Fibroblast of skin of left quadriceps (primary cell): ENCODE results near the gene GIT2.
A peak's percentile ranks its signal among the peaks of the same experiment; 100 is the strongest.
"Not testable (repeated sequence)": the region's sequence is repeated elsewhere in the genome, so short reads cannot be mapped to it uniquely, and the experiment has no call there.

Source experiments
- DNase-seq, 2 experiments: peaks; one replicate each; pipeline ENCODE4 v3.0.0-alpha.2; 2013; ENCODE audit warnings: low read depth in 2 of 2

GIT2 gene

DNA sequence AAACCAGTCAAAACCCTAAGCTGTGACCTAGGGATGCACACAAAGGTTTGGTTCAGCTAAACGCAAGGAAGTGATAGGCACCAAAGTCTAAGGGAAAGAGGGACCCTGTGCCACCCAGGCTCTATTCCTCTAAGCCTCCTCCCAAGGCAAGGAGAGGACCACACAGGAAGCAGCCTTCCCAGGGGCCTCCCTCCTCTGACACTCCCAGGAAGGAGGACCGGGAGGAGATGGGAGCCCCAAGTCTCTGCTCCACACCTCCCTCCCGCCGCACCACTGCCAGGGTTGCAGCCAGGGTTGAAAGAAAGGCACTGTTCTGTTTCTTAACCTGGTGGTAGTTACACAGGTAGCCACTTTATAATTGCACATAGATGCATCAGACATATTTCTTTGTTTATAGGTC, 74.2 kb downstream of the GIT2 start:
- DNase-seq, result no peak

DNA sequence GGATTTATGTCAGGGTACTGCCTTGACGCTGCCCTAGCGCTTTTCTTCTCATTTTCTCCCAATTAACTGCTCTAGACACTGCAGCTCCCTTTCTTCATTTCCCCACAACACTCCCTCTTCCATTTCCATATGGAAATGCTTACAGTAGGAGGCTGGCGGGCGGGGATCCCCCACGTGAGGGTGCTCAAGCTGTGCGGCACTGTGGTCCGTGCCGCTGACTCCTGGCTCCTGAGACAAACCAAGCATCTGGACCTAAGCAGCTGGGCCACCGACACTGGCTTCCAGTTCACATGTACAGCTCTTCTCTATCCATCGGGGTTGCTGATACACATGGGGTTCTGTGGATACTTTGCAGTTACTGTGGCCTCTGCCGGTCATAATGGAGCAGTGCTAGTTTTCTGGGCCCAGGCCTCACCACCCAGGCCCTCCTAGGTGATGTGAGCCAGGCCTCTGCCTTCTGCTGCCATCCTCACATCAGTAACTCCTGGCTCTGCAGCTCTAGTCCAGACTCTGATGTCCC, 75.8 kb downstream of the GIT2 start:
- peak in 1 of 2 experiments; percentile 14 for DNase-seq

DNA sequence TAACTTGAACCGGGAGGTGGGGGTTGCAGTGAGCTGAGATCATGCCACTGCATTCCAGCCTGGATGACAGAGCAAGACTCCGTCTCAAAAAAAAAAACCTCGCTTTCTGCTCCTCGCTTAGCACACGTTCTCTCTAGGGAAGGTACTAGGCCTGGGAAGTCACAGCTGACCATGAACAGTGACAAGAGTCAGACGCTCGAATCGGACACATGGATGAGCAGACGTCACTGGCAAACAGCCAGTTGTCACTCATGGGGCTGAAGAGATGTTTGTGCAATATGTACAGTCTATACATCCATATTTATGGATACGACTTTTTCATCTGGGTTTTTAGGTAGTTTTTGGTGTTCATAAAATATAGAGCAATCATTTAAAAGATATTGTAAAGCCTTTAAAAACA, 76.7 kb downstream of the GIT2 start:
- no peak for DNase-seq

DNA sequence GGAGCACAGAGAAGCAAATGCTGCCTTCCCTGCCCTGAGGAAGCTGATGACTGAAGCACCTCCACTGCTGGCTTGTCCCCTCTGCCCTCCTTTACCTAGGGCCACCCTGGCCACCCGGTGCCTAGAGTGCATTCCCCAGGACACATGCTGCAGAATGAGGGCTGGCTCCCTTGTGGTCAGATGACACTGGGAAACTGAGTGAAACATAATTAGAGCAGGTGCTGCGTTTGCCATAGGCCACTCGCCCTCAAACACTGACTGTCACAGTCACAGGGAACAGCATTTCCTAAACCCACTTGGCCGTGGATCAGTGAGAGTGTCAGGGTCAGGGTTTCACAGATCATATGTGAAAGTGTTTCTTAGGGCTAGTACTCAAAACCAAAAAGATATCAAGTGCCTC, 80.1 kb downstream of the GIT2 start:
- DNase-seq, result no peak

DNA sequence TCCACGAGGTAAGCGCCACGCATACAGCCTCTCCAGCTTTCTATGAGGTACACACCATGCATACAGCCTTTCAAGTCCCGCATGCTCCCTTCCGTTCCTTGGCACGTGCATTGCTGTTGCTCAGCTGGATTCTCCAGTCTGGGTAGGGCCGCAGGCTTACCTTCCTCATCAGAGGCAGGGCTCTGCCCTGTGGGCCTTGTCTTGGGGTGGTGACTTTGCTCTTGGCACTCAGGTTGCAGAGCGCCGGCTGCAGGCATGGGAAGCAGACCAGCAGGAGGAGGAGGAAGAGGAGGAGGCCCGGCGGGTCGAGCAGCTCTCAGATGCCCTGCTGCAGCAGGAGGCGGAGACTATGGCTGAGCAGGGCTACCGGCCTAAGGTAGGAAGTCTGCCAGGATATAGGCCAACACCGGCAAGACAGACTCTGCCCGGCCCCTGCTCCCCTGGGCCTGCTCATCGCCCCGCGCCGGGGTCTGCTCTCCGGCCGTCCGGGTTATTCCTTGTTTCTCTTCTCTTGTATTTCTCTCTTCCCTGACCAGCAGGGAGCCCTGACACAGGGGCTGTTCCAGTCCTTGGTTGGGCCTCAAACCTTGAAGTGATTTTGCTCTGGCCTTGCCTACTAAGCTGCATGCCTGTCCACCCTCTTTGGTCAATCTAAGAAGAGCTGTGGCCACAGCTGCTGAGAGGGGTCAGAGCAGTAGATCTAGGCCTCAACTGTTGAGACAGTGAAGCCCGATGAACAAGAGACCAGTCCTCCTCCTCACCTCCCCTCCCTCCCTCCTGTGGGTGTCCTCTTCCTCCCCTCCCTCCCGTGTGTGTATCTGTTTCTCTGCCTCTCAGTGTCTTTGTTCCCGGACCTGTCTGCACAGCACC, 80.8 kb downstream of the GIT2 start:
- DNase-seq, result no peak

DNA sequence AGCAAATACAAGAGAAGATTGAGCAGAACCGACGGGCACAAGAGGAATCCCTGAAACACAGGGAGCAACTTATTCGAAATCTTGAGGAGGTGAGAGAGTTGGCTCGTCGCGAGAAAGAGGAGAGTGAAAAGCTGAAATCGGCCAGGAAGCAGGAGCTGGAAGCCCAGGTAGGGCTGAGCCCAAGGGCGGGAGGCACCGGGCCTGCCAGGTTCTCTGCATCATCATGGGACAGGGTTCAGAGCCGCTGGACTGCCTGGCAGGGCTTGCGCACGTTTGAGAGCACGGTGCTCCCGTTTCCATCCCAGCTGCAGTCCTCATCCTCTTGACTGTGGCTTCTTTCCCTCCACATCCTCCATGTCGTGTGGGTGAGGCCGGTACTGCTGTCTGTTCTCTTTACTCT, 81.7 kb downstream of the GIT2 start:
- DNase-seq, result no peak

DNA sequence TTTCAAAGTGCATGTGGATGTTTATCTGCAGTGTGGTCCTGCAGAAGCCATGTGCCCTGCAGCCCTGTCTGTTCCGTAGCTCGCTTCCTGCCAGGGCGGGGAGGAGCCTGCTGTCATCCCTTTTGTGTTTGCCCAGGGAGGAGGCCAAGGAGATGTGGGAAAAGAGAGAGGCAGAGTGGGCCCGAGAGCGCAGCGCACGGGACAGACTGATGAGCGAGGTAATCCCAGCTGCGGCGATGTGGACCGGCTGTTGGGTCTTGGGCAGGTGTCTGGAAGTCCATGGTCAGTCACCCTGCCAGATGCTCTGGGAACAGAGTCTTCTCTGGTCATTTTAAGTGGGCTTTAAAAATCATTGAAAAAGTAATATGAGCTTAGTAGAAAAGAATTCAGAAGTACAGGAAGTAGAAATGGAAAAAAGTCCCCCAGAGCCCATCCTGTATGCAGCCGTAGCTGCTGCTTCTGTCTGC, 83.3 kb downstream of the GIT2 start:
- no peak for DNase-seq

DNA sequence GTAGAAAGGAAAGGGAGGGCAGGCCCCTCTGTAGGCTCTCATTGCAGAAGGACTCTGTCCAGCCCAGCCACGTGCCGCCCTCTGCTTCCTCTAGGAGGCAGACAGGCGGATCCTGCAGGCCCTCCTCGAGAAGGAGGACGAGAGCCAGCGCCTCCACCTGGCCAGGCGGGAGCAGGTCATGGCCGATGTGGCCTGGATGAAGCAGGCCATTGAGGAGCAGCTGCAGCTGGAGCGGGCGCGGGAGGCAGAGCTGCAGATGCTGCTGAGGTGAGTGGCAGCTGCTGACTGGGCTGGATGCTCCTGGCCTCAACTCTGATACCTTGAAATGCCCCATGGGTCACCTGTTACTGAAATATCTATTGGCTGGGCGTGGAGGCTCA, 85.2 kb downstream of the GIT2 start:
- no peak for DNase-seq

DNA sequence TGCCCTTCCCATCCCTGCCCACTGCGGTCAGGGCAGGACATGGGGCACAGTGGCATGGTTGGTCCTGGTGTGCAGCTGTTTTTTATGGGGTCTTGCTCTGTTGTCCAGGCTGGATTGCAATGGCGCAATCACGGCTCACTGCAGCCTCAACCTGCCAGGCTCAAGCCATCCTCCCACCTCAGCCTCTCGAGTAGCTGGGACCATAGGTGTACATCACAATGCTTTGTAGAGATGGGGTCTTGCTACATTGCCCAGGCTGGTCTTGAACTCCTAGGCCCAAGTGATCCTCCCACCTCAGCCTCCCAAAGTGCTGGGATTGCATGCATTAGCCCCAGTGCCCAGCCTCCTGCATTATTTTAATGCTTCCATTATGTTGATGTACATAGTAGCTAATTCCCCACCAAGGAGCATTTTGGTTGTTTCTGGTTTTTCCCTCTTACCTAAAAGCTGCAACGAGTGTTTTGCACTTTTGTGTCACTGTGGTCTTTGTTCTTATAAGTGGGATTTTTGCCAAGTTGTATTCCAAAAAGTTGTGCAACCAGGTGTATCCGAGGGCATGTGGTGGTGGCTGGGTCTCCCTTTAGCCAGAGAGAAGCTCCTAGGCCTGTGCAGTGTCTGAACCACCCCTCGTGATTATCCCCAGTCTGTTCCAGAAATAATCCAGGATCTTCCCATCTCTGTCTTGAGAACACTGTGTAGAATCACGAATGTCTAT, 85.8 kb downstream of the GIT2 start:
- no peak for DNase-seq

DNA sequence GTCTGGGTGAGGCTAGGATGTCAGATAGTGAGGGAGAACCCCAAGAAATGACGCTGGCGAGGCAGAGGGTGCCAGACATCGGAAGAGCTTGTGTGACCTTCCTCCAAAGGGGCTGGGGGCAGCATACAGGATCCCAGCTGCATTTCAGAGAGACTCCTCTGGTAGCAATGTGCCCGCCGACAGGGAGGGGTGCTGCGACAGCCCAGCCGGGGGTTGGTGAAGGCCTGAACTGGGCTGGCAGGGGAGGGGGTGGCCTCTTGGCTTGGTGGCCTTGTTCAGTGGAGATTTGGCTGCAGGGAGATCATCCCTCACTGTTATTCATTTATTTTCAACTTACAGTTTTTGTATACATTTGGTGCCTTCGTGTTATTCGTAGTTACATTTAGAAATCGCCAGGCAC, 90.9 kb downstream of the GIT2 start:
- DNase-seq, result no peak

DNA sequence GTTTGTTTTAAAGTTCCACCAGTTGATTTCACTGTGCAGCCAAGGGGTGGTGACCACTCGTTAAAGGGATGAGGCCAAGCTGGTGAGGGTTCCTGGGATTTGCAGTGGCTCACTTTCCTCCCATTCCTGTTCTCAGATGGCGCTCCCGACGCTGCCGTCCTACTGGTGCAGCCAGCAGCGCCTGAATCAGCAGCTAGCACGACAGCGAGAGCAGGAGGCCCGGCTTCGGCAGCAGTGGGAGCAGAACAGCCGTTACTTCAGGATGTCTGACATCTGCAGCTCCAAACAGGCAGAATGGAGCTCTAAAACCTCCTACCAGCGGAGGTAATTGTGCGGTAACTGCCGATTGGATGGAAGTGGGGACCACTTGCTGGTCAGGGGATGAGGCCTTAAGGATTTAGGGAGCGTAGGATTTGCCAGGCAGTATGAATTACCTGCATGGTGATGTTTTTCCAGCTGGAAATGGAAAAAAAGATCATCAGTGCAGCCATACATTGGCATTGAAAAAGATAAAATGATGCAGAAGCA, 93.2 kb downstream of the GIT2 start:
- DNase-seq, result no peak

DNA sequence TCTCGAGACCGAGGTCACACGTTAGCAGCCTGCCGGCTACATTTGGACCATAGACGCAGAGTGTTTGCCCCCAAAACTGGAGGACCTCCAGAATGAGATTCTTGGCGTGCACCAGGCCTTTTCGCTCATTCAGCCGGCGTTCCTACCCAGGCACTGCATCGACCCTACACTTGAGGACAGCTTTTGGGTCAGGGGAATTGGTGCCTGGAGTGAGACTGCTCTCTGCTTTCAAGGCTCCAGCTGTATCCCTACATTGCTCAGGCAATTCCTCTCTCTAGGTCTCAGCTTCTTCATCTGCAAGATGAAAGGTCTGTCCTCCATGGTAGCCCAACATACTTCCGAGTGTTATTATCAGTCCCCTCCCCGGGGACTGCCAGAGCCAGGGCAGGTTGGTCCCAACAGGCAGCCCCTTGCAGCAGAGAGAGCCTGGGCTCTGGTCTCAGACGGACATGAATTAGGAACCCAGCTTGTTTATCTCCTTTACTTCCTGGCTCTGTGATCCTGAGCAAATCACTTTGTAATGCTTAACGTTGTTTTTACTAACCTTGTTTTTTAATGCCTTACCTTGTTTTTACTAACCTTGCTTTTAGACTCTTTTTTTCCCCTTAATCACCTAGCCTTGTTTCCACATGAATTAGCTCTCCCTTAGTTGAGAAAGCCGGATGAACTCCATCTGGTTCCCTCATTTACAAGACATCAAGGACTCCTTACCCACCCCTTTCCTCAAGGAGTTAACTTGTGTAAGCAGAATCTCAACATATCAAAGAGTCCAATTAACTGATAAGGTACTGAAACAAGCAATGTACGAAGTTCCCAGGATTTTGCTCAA, 95.2 kb downstream of the GIT2 start:
- DNase-seq, result no peak

DNA sequence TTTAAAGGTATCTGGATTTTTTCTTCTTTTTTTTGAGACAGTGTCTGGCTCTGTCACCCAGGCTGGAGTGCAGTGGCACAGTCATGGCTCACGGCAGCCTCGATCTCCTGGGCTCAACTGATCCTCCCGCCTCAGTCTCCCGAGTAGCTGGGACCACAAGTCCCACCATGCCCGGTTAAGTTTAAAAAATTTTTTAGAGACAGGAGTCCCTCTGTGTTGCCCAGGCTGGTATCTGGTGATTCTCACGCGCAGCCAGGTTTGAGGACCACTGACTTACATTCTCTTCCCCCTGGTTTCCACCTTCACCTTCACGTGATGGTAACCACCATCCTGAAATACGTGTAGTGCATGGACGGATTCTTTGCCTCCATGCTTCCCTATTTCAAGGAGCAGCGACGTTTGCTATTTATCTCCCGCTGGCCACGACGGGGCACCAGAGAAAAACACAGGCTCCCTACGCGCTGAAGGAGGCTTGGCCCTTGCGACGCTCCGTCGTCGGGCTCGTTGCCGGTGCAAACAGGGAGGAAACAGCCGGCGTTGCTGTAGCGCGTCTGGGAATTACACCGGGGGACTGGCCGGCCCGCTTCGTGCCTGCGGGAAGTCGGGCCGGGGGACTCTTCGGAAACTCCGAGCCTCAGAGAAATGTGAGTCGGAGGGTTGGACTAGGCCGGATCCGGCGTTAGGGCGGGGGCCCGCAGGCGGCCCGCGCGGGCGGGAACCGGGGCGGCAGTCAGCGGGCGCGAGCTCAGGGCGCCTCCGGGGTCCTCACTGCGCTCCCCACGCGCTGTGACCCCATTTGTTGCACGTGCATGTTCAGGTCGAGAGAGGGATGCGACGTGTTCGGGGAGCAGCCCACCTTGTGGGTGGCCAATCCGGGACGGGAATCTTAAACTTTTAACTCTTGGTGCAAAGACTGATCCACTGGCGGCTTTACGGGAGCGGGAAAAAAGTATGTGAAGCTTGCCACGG, 96.1 kb downstream of the GIT2 start, which contains the start of gene TCHP:
TSS of gene TCHP (plus strand) at position 492 of the 969 bp plus-strand sequence. CDS start 2,753 bp downstream, outside the sequence.
- peak; percentile 67 to 74 for DNase-seq

DNA sequence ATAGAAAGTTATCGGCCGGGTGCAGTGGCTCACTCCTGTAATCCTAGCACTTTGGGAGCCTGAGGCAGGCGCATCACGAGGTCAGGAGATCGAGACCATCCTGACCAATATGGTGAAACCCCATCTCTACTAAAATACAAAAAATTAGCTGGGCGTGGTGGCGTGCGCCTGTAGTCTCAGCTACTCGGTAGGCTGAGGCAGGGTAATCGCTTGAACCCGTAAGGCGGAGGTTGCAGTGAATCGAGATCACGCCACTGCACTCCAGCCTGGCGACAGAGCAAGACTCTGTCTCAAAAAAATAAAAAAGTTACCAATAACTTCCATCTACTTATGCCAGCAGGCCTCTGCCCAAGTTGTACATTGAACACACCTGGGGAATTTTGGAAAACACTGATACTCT, 96.8 kb downstream of the GIT2 start:
- not testable (repeated sequence) for DNase-seq

DNA sequence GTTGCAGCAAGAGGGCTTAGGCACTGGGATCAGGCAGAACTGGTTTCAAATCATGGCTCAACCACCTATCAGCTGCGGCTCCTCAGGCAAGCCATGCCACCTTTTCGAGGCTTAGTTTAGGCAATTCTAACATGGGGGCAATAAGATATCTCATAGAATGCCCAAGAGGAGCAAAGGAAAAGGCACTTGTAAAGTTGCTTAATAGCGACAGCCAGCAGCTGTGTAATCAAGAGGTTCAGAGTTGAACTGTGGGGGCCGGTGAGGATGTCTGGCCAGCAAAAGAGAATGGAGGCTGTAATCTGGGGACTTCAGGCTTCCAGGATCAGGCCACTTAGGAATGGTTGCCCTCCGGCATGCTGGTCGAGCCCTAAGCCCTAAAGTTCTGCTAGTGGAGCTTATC, 99.1 kb downstream of the GIT2 start:
- DNase-seq, result no peak

DNA sequence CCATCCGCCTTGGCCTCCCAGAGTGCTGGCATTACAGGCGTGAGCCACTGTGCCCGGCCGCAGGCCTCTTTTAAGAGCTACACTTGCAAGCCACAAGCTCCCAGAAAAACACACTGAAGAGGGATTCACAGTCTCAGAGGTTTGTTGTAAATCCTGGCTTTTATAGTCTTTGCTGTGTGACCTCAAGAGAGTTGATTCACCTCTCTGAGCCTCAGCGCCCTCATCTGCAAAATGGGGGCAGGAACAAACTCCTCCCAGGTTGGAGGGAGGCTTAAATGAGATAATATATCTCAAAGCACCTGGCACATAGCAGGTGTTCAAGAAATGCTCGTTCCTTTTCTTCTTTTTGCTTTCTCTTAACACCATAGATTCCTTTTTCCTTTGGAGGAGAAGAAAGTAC, 100.0 kb downstream of the GIT2 start:
- DNase-seq, result no peak

DNA sequence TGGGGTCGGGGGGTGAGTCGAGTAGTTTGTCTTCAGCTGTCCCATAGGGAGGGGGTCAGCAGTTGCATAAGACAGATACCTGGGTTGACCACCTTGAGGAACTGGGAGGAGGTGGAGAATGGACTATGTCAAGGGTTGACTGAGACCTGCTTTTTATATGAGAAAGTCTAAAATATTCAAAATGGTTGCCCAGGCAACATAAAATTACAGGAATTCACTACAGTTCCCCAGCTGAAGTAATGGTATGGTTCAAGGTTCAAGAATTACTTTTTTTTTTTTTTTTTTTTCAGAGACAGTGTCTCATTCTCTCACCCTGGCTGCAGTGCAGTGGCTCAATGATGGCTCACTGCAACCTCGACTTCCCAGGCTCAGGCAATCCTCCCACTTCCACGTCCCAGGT, 101.2 kb downstream of the GIT2 start:
- DNase-seq, result no peak

DNA sequence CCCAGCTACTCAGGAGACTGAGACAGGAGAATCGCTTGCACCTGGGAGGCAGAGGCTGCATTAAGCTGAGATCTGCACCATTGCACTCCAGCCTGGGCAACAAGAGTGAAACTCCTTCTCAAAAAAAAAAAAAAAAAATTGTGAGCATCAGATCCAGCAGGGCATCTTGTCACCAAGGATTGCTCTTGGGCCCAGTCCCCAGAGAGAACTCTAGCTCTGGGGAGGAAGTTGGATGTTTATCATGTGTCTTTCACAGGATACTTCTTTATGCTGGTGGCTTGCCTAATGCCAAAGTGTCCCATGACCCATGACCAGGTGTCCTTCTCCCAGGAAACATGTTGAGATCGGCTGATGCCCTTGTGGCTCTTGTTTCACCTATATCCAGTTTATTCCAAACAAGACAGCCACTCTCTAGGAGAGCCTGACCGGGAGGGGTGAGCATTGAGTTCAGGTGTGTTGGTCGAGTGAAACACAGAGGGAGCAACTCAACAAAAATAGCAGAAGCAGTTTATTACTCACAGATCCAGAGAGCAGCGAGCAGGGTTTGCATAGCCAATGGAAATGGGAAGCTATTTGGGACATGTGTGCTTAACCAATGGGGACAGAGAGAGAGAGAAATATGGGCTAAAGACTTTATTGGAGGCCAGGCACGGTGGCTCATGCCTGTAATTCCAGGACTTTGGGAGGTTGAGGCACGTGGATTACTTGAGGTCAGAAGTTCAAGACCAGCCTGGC, 102.7 kb downstream of the GIT2 start:
- no peak for DNase-seq

DNA sequence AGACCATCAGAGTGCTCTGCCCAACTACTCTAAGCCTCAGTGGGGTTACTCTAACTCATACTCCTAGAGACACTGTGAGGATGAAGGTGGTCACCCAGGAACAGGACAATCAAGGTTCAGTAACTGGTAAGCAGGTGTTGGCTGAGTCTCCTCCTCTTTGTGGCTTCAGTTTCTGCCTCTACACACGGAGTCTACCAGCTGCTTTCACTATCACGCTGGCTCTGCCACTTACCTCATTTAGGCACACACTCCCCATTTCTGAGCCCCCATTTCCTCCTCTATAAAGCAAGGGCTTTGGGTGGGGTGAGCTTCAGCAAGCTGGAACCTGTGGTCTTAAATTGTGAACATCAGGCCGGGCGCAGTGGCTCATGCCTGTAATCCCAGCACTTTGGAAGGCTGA, 103.4 kb downstream of the GIT2 start:
- DNase-seq, result no peak
